H1 (cell line): ENCODE measurements around the gene RCC1. TPM values are rescaled to one million over a fixed set of nuclear protein-coding genes. Genes with fewer than 3 reads are reported as not detected.

ENCODE experiments used
- CTCF ChIA-PET: fragments of 300-600 bp; sonication (Branson Sonifier 250); formaldehyde crosslinking; loops from one replicate; lab custom pipeline; 2021; ENCODE audit not compliant: partially characterized antibody; lab: Charles Lee
- POLR2A ChIA-PET: fragments of 300-600 bp; sonication (Branson Sonifier 250); formaldehyde crosslinking; loops from one replicate; lab custom pipeline; 2021; ENCODE audit warnings: inconsistent platforms; ENCODE audit not compliant: partially characterized antibody; lab: Charles Lee
- DNase-seq, 2 experiments: peaks; one replicate each; pipeline versions ENCODE4 v3.0.0 to v3.0.0-alpha.2; 2010 to 2022; ENCODE audit warnings: low spot score in 2 of 2, low read depth in 1 of 2, mixed read lengths in 1 of 2
- FAIRE-seq: peaks from 2 replicates; lab custom pipeline; 2011; peaks lifted over from hg19 to GRCh38; lab: Jason Lieb, UNC
- H2AFZ ChIP-seq: 2 replicates; pipeline ENCODE4 v1.8.1; 2012; ENCODE audit warnings: low read length, inconsistent platforms
- H2AK5ac ChIP-seq: 2 replicates; pipeline ENCODE4 v1.6.1; 2013; ENCODE audit warnings: low read depth, low read length
- H2BK120ac ChIP-seq: replicated peaks from 2 replicates; pipeline ENCODE3; 2013; ENCODE audit warnings: low read depth, low read length, inconsistent platforms
- H2BK12ac ChIP-seq: 2 replicates; pipeline ENCODE4 v1.6.1; 2013; ENCODE audit warnings: low read depth, low read length
- H2BK15ac ChIP-seq: 2 replicates; pipeline ENCODE4 v1.6.1; 2013; ENCODE audit warnings: low read length
- H2BK20ac ChIP-seq: 2 replicates; pipeline ENCODE4 v1.6.1; 2013; ENCODE audit warnings: low read length
- H2BK5ac ChIP-seq: 2 replicates; pipeline ENCODE4 v1.6.1; 2013; ENCODE audit warnings: low read depth, low read length
- H3K14ac ChIP-seq: 2 replicates; pipeline ENCODE4 v1.6.1; 2013; ENCODE audit warnings: inconsistent platforms; ENCODE audit not compliant: insufficient read length
- H3K18ac ChIP-seq: 2 replicates; pipeline ENCODE4 v1.6.1; 2013; ENCODE audit warnings: low read length; ENCODE audit errors: extremely low read depth
- H3K23ac ChIP-seq: 2 replicates; pipeline ENCODE4 v1.6.1; 2013; ENCODE audit warnings: inconsistent platforms; ENCODE audit not compliant: insufficient read length
- H3K23me2 ChIP-seq: 2 replicates; pipeline ENCODE4 v1.6.1; 2013; ENCODE audit warnings: low read depth, low read length
- H3K27ac ChIP-seq: 2 replicates; pipeline ENCODE4 v1.6.1; 2011; ENCODE audit warnings: low read depth, low read length, inconsistent platforms
- H3K27me3 ChIP-seq, 4 experiments: replicated peaks in 1 of 4; 1 replicate in 1 of 4; 2 replicates in 3 of 4; pipeline versions ENCODE4 v1.6.1 to v1.8.1; 2011 to 2013; ENCODE audit warnings: low read length in 3 of 4, mild to moderate bottlenecking in 3 of 4, inconsistent platforms in 2 of 4, mixed read lengths in 2 of 4, moderate library complexity in 1 of 4; ENCODE audit not compliant: control insufficient read depth in 3 of 4, insufficient read depth in 3 of 4; ENCODE audit errors: extremely low read depth in 1 of 4
- H3K36me3 ChIP-seq, 4 experiments: 2 replicates each; pipeline versions ENCODE4 v1.6.1 to v1.8.1; 2011 to 2013; ENCODE audit warnings: mild to moderate bottlenecking in 4 of 4, low read length in 3 of 4, moderate library complexity in 2 of 4, control low read depth in 1 of 4, inconsistent platforms in 1 of 4; ENCODE audit not compliant: insufficient read depth in 4 of 4, control insufficient read depth in 2 of 4
- H3K4ac ChIP-seq: replicated peaks from 2 replicates; pipeline ENCODE3; 2013; ENCODE audit warnings: low read length, low read depth, mixed read lengths, inconsistent platforms; ENCODE audit not compliant: insufficient read length
- H3K4me1 ChIP-seq, 4 experiments: replicated peaks in 1 of 4; 1 replicate in 1 of 4; 2 replicates in 3 of 4; pipeline versions ENCODE4 v1.6.1 to v1.8.1; 2011 to 2013; ENCODE audit warnings: low read length in 3 of 4, inconsistent platforms in 2 of 4, mixed read lengths in 1 of 4; ENCODE audit not compliant: insufficient read depth in 4 of 4, control insufficient read depth in 3 of 4
- H3K4me2 ChIP-seq, 2 experiments: 2 replicates each; pipeline versions ENCODE4 v1.6.1 to v1.8.1; 2011 to 2013; ENCODE audit warnings: low read depth in 2 of 2, low read length in 2 of 2, control low read depth in 1 of 2, inconsistent platforms in 1 of 2, mild to moderate bottlenecking in 1 of 2; ENCODE audit not compliant: insufficient read depth in 1 of 2
- H3K4me3 ChIP-seq, 4 experiments: fragments of 200-600, 300-600 bp in 1 of 4; sonication (generic), shearing (Covaris generic), sonication (Bioruptor Twin) in 1 of 4; 2 replicates each; pipeline versions ENCODE4 v1.5.1 to v1.8.1; 2011 to 2016; ENCODE audit warnings: low read length in 4 of 4, low read depth in 3 of 4, control low read depth in 2 of 4, inconsistent platforms in 2 of 4, mild to moderate bottlenecking in 2 of 4, mixed read lengths in 1 of 4, moderate library complexity in 1 of 4; ENCODE audit not compliant: insufficient read depth in 2 of 4; ENCODE audit errors: extremely low read depth in 1 of 4
- H3K56ac ChIP-seq: replicated peaks from 2 replicates; pipeline ENCODE3; 2013; ENCODE audit warnings: low read depth, mild to moderate bottlenecking, mixed read lengths, low read length, inconsistent platforms; ENCODE audit not compliant: insufficient read length
- H3K79me1 ChIP-seq: 2 replicates; pipeline ENCODE4 v1.6.1; 2013; ENCODE audit warnings: low read depth, low read length, control low read depth
- H3K79me2 ChIP-seq, 2 experiments: 2 replicates each; pipeline versions ENCODE4 v1.6.1 to v1.8.1; 2012 to 2013; ENCODE audit warnings: low read length in 2 of 2, mild to moderate bottlenecking in 2 of 2, inconsistent platforms in 1 of 2; ENCODE audit not compliant: insufficient read depth in 2 of 2, control insufficient read depth in 1 of 2
- H3K9ac ChIP-seq, 4 experiments: replicated peaks in 1 of 4; 1 replicate in 1 of 4; 2 replicates in 3 of 4; pipeline versions ENCODE4 v1.6.1 to v1.8.1; 2011 to 2013; ENCODE audit warnings: low read depth in 3 of 4, low read length in 3 of 4, control low read depth in 2 of 4, mild to moderate bottlenecking in 2 of 4, moderate library complexity in 2 of 4, inconsistent platforms in 1 of 4; ENCODE audit errors: extremely low read depth in 1 of 4
- H3K9me3 ChIP-seq, 2 experiments: 2 replicates each; pipeline versions ENCODE4 v1.6.1 to v1.8.1; 2012 to 2013; ENCODE audit warnings: mild to moderate bottlenecking in 2 of 2, moderate library complexity in 2 of 2, control low read depth in 1 of 2, inconsistent platforms in 1 of 2, low read depth in 1 of 2, low read length in 1 of 2, mixed read lengths in 1 of 2; ENCODE audit not compliant: insufficient read depth in 2 of 2
- H4K20me1 ChIP-seq, 2 experiments: replicated peaks in 1 of 2; 2 replicates each; pipeline versions ENCODE3 to v1.8.1; 2011 to 2013; ENCODE audit warnings: inconsistent platforms in 2 of 2, low read length in 2 of 2, mild to moderate bottlenecking in 1 of 2; ENCODE audit not compliant: insufficient read depth in 2 of 2, control insufficient read depth in 1 of 2
- H4K5ac ChIP-seq: 2 replicates; pipeline ENCODE4 v1.6.1; 2013; ENCODE audit warnings: low read length, low read depth, mixed read lengths, inconsistent platforms; ENCODE audit not compliant: insufficient read length
- H4K8ac ChIP-seq: 2 replicates; pipeline ENCODE4 v1.8.0; 2013; ENCODE audit warnings: mild to moderate bottlenecking, moderate library complexity, low read length, inconsistent platforms; ENCODE audit not compliant: insufficient read depth; ENCODE audit errors: extremely low read depth
- H4K91ac ChIP-seq: replicated peaks from 2 replicates; pipeline ENCODE3; 2013; ENCODE audit warnings: low read length, mixed read lengths, inconsistent platforms; ENCODE audit not compliant: insufficient read length
- EZH2 ChIP-seq: fragments of 200-600 bp; sonication (generic); IDR thresholded peaks from 2 replicates; pipeline ENCODE4 v1.7.1; 2012; ENCODE audit warnings: low read depth, mild to moderate bottlenecking, moderate library complexity, low read length, inconsistent platforms; ENCODE audit not compliant: severe bottlenecking
- POLR2AphosphoS5 ChIP-seq: IDR thresholded peaks from 2 replicates; pipeline ENCODE4 v1.6.1; 2011; ENCODE audit warnings: low read depth, low read length
- RBBP5 ChIP-seq: IDR thresholded peaks from 2 replicates; pipeline ENCODE4 v1.7.1; 2012; ENCODE audit warnings: low read depth, mild to moderate bottlenecking, inconsistent platforms, low read length, moderate library complexity, borderline replicate concordance
- SAP30 ChIP-seq: fragments of 300-600 bp; sonication (generic); IDR thresholded peaks from 2 replicates; pipeline ENCODE4 v1.7.1; 2012; ENCODE audit warnings: low read length, moderate library complexity, mild to moderate bottlenecking, inconsistent platforms; ENCODE audit not compliant: insufficient read depth, insufficient replicate concordance
- TAF1 ChIP-seq: IDR thresholded peaks from 2 replicates; pipeline ENCODE4 v1.6.1; 2011; ENCODE audit warnings: mild to moderate bottlenecking, low read depth, low read length
- ZNF274 ChIP-seq: IDR thresholded peaks from 2 replicates; pipeline ENCODE4 v1.7.0; 2012; ENCODE audit warnings: low read length, borderline replicate concordance; ENCODE audit errors: extremely low read depth
- WGBS, 2 experiments: shearing (Covaris generic) in 1 of 2; methylation state at CpG; one replicate each; pipeline versions ENCODE4 v1.1.6 to v1.1.7; 2013 to 2015; ENCODE audit warnings: low lambda C conversion rate in 2 of 2, mixed read lengths in 2 of 2, inconsistent platforms in 1 of 2, low coverage in 1 of 2, missing lambda C conversion rate in 1 of 2; ENCODE audit not compliant: insufficient replicate concordance in 2 of 2, insufficient coverage in 1 of 2, insufficient read length in 1 of 2; ENCODE audit errors: extremely low coverage in 1 of 2, missing lambda C conversion rate in 1 of 2; 5-methylcytosine and 5-hydroxymethylcytosine counted together
- polyA plus RNA-seq, 7 experiments: library from polyadenylated mRNA; depleted of rRNA in 3 of 7; stranded (reverse) in 5 of 7; unstranded in 2 of 7; fragments of >200 nt in 5 of 7; fragments of 200-250 nt in 2 of 7; gene quantifications; 1 replicate in 5 of 7; 2 replicates in 1 of 7; 4 replicates in 1 of 7; pipeline versions ENCODE4 v1.2.1 to v1.2.3, GENCODE V29; 2011 to 2013; ENCODE audit warnings: missing spikeins in 2 of 7, mixed read lengths in 2 of 7
- total RNA-seq: library from RNA; stranded (reverse); fragmentation: NEBNext Ultra II Directional; extraction: Animal tissue kit (Norgen Biotek cat#: 25700); gene quantifications from 2 replicates; pipeline ENCODE4 v1.2.1, GENCODE V29; 2021
- TF ChIP-seq, protein P1 (sequence below): IDR thresholded peaks from 2 replicates; pipeline ENCODE4 v1.6.1; 2012; ENCODE audit warnings: inconsistent platforms

Gene RCC1
- total and polyA plus RNA-seq, 2 of the 8 experiments (the other 6 are each of a cell fraction or from before 2014, with no cell fraction given) = 48.5 to 98.4 TPM

- Histone ChIP-seq H2BK5ac (no peak overlapping the region), H3K4me2 (no peak overlapping the region), H3K9me3 (no peaks in the 10 kb centered on the region), H3K27me3 (no peaks in the 10 kb centered on the region), H3K56ac (no peak overlapping the region), H4K20me1 (no peaks in the 10 kb centered on the region), H2BK20ac (no peak overlapping the region), H3K79me2 (no peaks in the 10 kb centered on the region), H3K4me1 (no peaks in the 10 kb centered on the region), H4K8ac (no peak overlapping the region), H2BK15ac (no peak overlapping the region), H3K9ac (no peak overlapping the region), H3K79me1 (no peaks in the 10 kb centered on the region), H3K27ac (no peak overlapping the region), H2AK5ac (no peak overlapping the region), H2AFZ (no peak overlapping the region), H3K23me2 (no peaks in the 10 kb centered on the region; the same call in none of the 2 replicates), H3K18ac (no peak overlapping the region), H2BK12ac (no peak overlapping the region), H3K4ac (no peak overlapping the region), H2BK120ac (no peak overlapping the region), H4K91ac (no peak overlapping the region), H4K5ac (no peak overlapping the region), H3K14ac (no peak overlapping the region), H3K23ac (no peak overlapping the region), H3K36me3 (no peaks in the 10 kb centered on the region), H3K4me3 (no peak overlapping the region)
- CTCF ChIA-PET = interaction anchor here (1.0 kb wide), 1 partner anchor 53 kb away, joined by 3 read pairs; no protein-coding TSS in a partner anchor
- DNase-seq (no peak), FAIRE-seq (no peak)
- POLR2A ChIA-PET = interaction anchor here (0.9 to 29.3 kb wide), 5 partner anchors 10 to 67 kb away, joined by 3 to 552 read pairs (median 5); no protein-coding TSS in a partner anchor
- TF ChIP-seq, protein P1, sequence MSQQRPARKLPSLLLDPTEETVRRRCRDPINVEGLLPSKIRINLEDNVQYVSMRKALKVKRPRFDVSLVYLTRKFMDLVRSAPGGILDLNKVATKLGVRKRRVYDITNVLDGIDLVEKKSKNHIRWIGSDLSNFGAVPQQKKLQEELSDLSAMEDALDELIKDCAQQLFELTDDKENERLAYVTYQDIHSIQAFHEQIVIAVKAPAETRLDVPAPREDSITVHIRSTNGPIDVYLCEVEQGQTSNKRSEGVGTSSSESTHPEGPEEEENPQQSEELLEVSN = no peak
- TF ChIP-seq EZH2 (no peak), RBBP5 (no peak), POLR2AphosphoS5 (no peak), ZNF274 (no peak), SAP30 (no peak), TAF1 (no peak)
- 94% methylated on average over 3 of the region's 3 CpGs; no CpG with 5 or more reads in 1 of the 2 experiments for WGBS, 2 experiments
These were observed 42.5 kb downstream of the RCC1 start for GRCh38 chr1:28548318-28548717.
